T-helper 2 cell treated with Interferon-gamma antibody and Interleukin-4, amounts not matched to agents 5 μg/mL and 100 μg/mL, for 36 hours (primary cell): ENCODE data around the gene TRIM71.

Source experiments
- DNase-seq: peaks from one replicate; pipeline ENCODE4 v3.0.0; 2021; ENCODE audit warnings: low spot score
- H3K27ac Mint-ChIP-seq: one replicate; pipeline ENCODE4 v1.8.0; 2021; ENCODE audit warnings: mild to moderate bottlenecking, mixed read lengths
- H3K27me3 Mint-ChIP-seq: one replicate; pipeline ENCODE4 v1.8.0; 2021; ENCODE audit warnings: low read depth, mixed read lengths
- H3K36me3 Mint-ChIP-seq: one replicate; pipeline ENCODE4 v1.8.0; 2021; ENCODE audit warnings: low read depth, mixed read lengths
- H3K4me1 Mint-ChIP-seq: one replicate; pipeline ENCODE4 v1.8.0; 2021; ENCODE audit warnings: low read depth, mixed read lengths
- H3K4me3 Mint-ChIP-seq: one replicate; pipeline ENCODE4 v1.8.0; 2022; ENCODE audit warnings: mild to moderate bottlenecking, moderate library complexity, mixed read lengths
- H3K9me3 Mint-ChIP-seq: one replicate; pipeline ENCODE4 v1.8.0; 2021; ENCODE audit warnings: mixed read lengths

Gene TRIM71

GRCh38 chr3:32856901-32857507, 39.2 kb downstream of the TRIM71 start:
- H3K4me1 Mint-ChIP-seq, result no peaks in the 10 kb centered on the region
- H3K36me3 Mint-ChIP-seq, result no peaks in the 10 kb centered on the region
- H3K4me3 Mint-ChIP-seq, result no peak overlapping the region
- H3K9me3 Mint-ChIP-seq, result no peaks in the 10 kb centered on the region
- no peak overlapping the region for H3K27ac Mint-ChIP-seq
- peaks cover 7% of the 10 kb centered on the region for H3K27me3 Mint-ChIP-seq
- DNase-seq, result no peak

DNA sequence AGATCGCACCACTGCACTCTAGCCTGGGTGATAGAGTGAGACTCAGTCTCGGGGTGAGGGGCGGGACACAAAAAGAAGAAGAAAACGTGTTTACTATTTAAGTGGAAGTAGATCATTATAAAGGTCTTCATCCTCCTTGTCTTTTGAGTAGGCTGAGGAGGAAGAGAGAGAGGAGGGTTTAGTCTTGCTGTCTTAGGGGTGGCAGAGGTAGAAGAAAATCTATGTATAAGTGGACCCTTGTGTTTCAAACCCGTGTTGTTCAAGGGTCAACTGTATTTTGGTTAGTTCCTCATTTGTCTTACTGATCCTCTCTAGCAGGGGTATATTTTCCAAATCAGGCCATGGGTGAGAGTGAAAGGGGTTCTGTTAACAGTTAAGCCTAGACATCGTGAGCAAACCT, 40.1 kb downstream of the TRIM71 start:
- H3K36me3 Mint-ChIP-seq, result no peaks in the 10 kb centered on the region
- H3K9me3 Mint-ChIP-seq, result no peaks in the 10 kb centered on the region
- no peaks in the 10 kb centered on the region for H3K4me1 Mint-ChIP-seq
- H3K27me3 Mint-ChIP-seq, result peaks cover 8% of the 10 kb centered on the region
- H3K4me3 Mint-ChIP-seq, result no peak overlapping the region
- no peak for DNase-seq
- H3K27ac Mint-ChIP-seq, result no peak overlapping the region

DNA sequence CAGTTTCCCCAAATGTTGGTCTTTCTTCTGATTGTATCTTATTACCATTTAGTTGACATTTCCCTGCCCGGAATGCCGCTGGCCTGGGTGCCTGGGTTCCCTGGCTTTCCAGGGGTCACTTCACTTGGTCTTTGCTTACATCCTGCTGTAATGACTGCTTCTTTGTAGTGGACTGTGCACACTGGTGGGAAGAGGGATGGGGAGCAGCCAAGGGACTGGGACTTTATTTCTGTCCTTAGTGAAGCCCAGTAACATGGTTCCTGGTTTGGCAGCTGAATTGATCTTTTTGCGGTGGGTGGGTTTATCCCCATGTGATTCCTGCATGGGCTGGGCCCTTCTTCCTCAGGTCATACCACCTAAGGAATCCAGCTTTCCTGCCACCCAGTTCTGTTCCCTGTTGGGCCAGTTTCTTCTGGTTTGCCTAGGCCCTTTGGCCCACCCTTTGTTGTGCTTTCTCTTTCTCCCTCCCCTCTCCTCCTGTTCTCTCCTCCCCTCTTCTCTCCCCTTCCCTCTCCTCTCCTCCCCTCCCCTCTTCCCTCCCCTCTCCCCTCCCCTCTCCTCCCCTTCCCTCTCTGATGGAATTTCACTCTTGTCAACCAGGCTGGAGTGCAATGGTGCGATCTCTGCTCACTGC, 41.9 kb downstream of the TRIM71 start:
- Mint-ChIP-seq H3K27me3 (peaks cover 16% of the 10 kb centered on the region), H3K4me1 (no peaks in the 10 kb centered on the region), H3K27ac (no peak overlapping the region), H3K36me3 (no peaks in the 10 kb centered on the region), H3K9me3 (no peaks in the 10 kb centered on the region), H3K4me3 (no peak overlapping the region)
- DNase-seq, result no peak

GRCh38 chr3:32860499-32860898, 42.7 kb downstream of the TRIM71 start:
- Mint-ChIP-seq H3K9me3 (no peaks in the 10 kb centered on the region), H3K4me3 (no peak overlapping the region), H3K27ac (no peak overlapping the region), H3K27me3 (peaks cover 16% of the 10 kb centered on the region), H3K4me1 (no peaks in the 10 kb centered on the region), H3K36me3 (no peaks in the 10 kb centered on the region)
- DNase-seq, result no peak

GRCh38 chr3:32861681-32862080, 43.9 kb downstream of the TRIM71 start:
- H3K4me1 Mint-ChIP-seq, result no peaks in the 10 kb centered on the region
- H3K9me3 Mint-ChIP-seq, result no peaks in the 10 kb centered on the region
- H3K27ac Mint-ChIP-seq, result no peak overlapping the region
- H3K36me3 Mint-ChIP-seq, result no peaks in the 10 kb centered on the region
- H3K4me3 Mint-ChIP-seq, result no peak overlapping the region
- peaks cover 18% of the 10 kb centered on the region for H3K27me3 Mint-ChIP-seq
- DNase-seq, result no peak

GRCh38 chr3:32862247-32862935, 44.6 kb downstream of the TRIM71 start:
- Mint-ChIP-seq H3K9me3 (no peaks in the 10 kb centered on the region), H3K27me3 (peaks cover 13% of the 10 kb centered on the region), H3K4me3 (no peak overlapping the region), H3K27ac (no peak overlapping the region), H3K4me1 (no peaks in the 10 kb centered on the region), H3K36me3 (no peaks in the 10 kb centered on the region)
- DNase-seq, result no peak

DNA sequence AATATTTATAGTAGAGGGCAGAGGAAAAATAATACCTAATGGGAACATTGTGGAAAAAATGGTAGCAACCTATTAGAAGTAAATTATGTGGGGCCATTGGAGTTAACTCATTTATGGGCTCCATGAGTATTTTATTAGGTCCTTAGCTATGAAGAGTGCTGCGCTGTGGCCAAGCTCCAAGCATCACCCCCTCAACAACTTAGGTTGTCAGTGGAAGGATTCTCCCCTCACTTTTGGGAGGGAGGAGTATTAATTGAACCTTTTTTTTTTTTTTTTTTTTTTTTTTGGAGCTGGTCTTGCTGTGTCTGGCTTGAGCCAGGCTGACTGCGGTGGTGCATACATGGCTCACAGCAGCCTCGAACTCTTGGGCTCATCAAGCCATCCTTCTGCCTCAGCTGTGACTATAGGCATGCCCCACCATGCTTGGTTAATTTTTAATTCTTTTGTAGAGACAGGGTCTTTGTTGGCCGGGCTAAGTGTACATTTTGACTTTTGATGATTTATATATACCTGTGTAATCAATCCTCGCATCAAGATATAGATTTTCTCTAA, 45.2 kb downstream of the TRIM71 start:
- H3K9me3 Mint-ChIP-seq, result no peaks in the 10 kb centered on the region
- no peak for DNase-seq
- no peaks in the 10 kb centered on the region for H3K4me1 Mint-ChIP-seq
- H3K27me3 Mint-ChIP-seq, result peaks cover 13% of the 10 kb centered on the region
- H3K36me3 Mint-ChIP-seq, result no peaks in the 10 kb centered on the region
- no peak overlapping the region for H3K4me3 Mint-ChIP-seq
- no peak overlapping the region for H3K27ac Mint-ChIP-seq

DNA sequence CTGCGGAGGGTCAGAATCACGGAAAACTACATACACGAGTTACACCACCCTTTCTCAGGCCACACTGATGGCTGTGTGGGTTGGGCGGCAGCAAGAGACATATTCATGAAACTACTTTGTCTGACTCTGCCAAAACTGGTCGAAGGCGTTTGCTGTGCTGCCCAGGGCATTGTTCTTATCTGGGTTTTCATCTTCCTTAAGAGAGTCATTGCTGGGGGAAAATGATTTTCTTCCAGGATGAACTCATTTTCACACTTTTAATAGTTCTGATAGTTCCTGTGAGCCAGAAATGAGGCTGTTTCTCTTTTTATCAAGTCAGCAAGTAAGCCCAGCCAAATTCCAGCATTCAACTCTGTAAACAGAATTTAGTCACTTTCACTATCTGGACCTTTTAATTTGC, 47.6 kb downstream of the TRIM71 start:
- Mint-ChIP-seq H3K27ac (no peak overlapping the region), H3K4me1 (no peaks in the 10 kb centered on the region), H3K4me3 (no peak overlapping the region), H3K9me3 (no peaks in the 10 kb centered on the region), H3K27me3 (peaks cover 13% of the 10 kb centered on the region), H3K36me3 (no peaks in the 10 kb centered on the region)
- no peak for DNase-seq

- Mint-ChIP-seq H3K27ac (no peak overlapping the region), H3K36me3 (no peaks in the 10 kb centered on the region), H3K9me3 (no peaks in the 10 kb centered on the region), H3K4me1 (no peaks in the 10 kb centered on the region), H3K27me3 (peaks cover 21% of the 10 kb centered on the region), H3K4me3 (no peak overlapping the region)
- no peak for DNase-seq
These were observed 48.7 kb downstream of the TRIM71 start for GRCh38 chr3:32866533-32866932.

- no peak for DNase-seq
- Mint-ChIP-seq H3K9me3 (no peaks in the 10 kb centered on the region), H3K27me3 (peaks cover 27% of the 10 kb centered on the region), H3K27ac (no peak overlapping the region), H3K4me3 (no peak overlapping the region), H3K36me3 (no peaks in the 10 kb centered on the region), H3K4me1 (no peaks in the 10 kb centered on the region)
These were observed 50.2 kb downstream of the TRIM71 start for GRCh38 chr3:32867954-32868353.

- no peaks in the 10 kb centered on the region for H3K4me1 Mint-ChIP-seq
- H3K27me3 Mint-ChIP-seq, result peaks cover 29% of the 10 kb centered on the region
- no peak for DNase-seq
- no peaks in the 10 kb centered on the region for H3K36me3 Mint-ChIP-seq
- no peaks in the 10 kb centered on the region for H3K9me3 Mint-ChIP-seq
- H3K4me3 Mint-ChIP-seq, result no peak overlapping the region
- no peak overlapping the region for H3K27ac Mint-ChIP-seq
These were observed 51.1 kb downstream of the TRIM71 start for GRCh38 chr3:32868719-32869512.

- H3K36me3 Mint-ChIP-seq, result no peaks in the 10 kb centered on the region
These were observed 51.8 kb downstream of the TRIM71 start for GRCh38 chr3:32869513-32870047.

DNA sequence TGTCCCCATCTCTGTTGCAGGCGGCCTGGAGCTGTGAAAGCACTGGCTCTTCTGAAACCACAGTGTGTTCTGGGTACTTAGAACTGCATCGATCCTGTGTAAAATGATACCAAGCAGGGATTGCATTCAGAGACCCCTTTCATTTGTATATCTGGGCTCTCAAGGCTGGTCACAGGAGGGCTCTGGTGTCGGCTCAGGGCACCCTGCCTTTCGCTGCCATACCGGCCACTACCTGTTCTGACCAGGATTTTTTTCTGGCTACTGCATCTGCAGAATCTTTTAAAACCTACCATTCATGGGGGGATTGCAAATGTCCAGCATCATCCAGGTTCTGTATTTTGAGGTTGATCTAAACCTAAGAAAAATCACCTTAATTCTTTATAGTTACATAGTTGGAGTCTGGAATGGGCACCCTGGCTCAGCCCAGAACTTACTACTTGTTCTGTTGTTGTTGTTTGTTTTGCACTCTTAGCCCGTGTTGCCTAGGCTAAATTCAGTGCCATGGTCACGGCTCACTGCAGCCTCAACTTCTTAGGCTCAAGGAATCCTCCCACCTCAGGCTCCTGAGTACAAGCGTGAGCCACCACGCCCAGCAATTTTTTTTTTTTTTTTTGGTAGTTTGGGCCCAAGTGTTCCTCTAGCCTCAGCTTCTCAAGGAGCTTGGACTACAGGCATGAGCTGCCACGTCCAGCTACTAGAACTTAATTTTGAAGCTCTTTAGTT, 52.7 kb downstream of the TRIM71 start:
- Mint-ChIP-seq H3K9me3 (no peaks in the 10 kb centered on the region), H3K27ac (no peak overlapping the region)

More at GRCh38 chr3:32869513-32870047, 51.8 kb downstream of the TRIM71 start:
- H3K27me3 Mint-ChIP-seq, result peaks cover 28% of the 10 kb centered on the region
- H3K9me3 Mint-ChIP-seq, result no peaks in the 10 kb centered on the region
- DNase-seq, result no peak
- no peaks in the 10 kb centered on the region for H3K4me1 Mint-ChIP-seq
- no peak overlapping the region for H3K27ac Mint-ChIP-seq
- no peak overlapping the region for H3K4me3 Mint-ChIP-seq

More for the DNA sequence above, 52.7 kb downstream of the TRIM71 start:
- Mint-ChIP-seq H3K36me3 (no peaks in the 10 kb centered on the region), H3K4me3 (no peak overlapping the region), H3K27me3 (peaks cover 30% of the 10 kb centered on the region), H3K4me1 (no peaks in the 10 kb centered on the region)
- DNase-seq, result no peak
